Measurements from ENCODE around the gene OR7C1.
"Not testable (repeated sequence)": the region's sequence is repeated elsewhere in the genome, so short reads cannot be mapped to it uniquely, and the experiment has no call there.

GRCh38 chr19:14778110-14778845 lies 56.7 kb downstream of the OR7C1 start, which contains the start of gene ADGRE2:
- not testable (repeated sequence) for TF ChIP-seq CTCF (IDR thresholded peaks at IDR 0.05); MAX (IDR thresholded peaks at IDR 0.05; ENCODE audit: low read depth); REST (IDR thresholded peaks at IDR 0.05; ENCODE audit: low read depth, low read length); RAD21 (IDR thresholded peaks at IDR 0.05; ENCODE audit: low read length); ELF1 (IDR thresholded peaks at IDR 0.05); SIN3A (IDR thresholded peaks at IDR 0.05; ENCODE audit: borderline replicate concordance, low read depth, low read length)
